OCI-LY7 (cell line): ENCODE data around the gene RASAL1. TPM values are rescaled to one million over a fixed set of nuclear protein-coding genes. Genes with fewer than 3 reads are reported as not detected.

ENCODE experiments used
- BruUV-seq: library from RNA; stranded (reverse); fragments of 400-500 nt; replicated peaks from 2 replicates; lab custom pipeline; 2021; lab: Mats Ljungman, UMichigan
- CTCF ChIA-PET: fragments of 300-600 bp; sonication (Branson Sonifier 250); formaldehyde crosslinking; loops from one replicate; lab custom pipeline; 2022; ENCODE audit warnings: antibody characterized with exemption; ENCODE audit not compliant: unreplicated experiment; lab: Charles Lee
- POLR2A ChIA-PET: fragments of 300-600 bp; sonication (Branson Sonifier 250); formaldehyde crosslinking; loops from one replicate; lab custom pipeline; 2022; ENCODE audit warnings: antibody characterized with exemption; lab: Charles Lee
- DNase-seq: peaks from one replicate; pipeline ENCODE4 v3.0.0-alpha.2; 2015; ENCODE audit warnings: low spot score
- H2AFZ ChIP-seq: fragments of 200-600 bp; sonication (generic), shearing (Covaris generic); 2 replicates; pipeline ENCODE4 v1.6.1; 2014; ENCODE audit warnings: mild to moderate bottlenecking, antibody characterized with exemption, low read length, moderate library complexity
- H3K27ac ChIP-seq: fragments of 200-600 bp; sonication (generic); 2 replicates; pipeline ENCODE4 v1.5.1; 2014; ENCODE audit warnings: mixed run types, low read depth, mild to moderate bottlenecking, moderate library complexity, low read length, inconsistent platforms; ENCODE audit not compliant: poor library complexity, severe bottlenecking
- H3K36me3 ChIP-seq: fragments of 200-600 bp; sonication (generic); 2 replicates; pipeline ENCODE4 v1.6.1; 2014; ENCODE audit warnings: mild to moderate bottlenecking, antibody characterized with exemption, low read length, moderate library complexity, mixed read lengths; ENCODE audit not compliant: insufficient read depth
- H3K4me1 ChIP-seq: fragments of 200-600 bp; sonication (generic); 2 replicates; pipeline ENCODE4 v1.5.1; 2014; ENCODE audit warnings: mild to moderate bottlenecking, low read length; ENCODE audit not compliant: insufficient read depth, poor library complexity, severe bottlenecking
- H3K4me2 ChIP-seq: fragments of 200-600 bp; sonication (generic); 2 replicates; pipeline ENCODE4 v1.6.1; 2014; ENCODE audit warnings: mild to moderate bottlenecking, low read length
- H3K4me3 ChIP-seq: fragments of 200-600 bp; sonication (generic); 2 replicates; pipeline ENCODE4 v1.5.1; 2014; ENCODE audit warnings: mild to moderate bottlenecking, low read depth, low read length; ENCODE audit not compliant: poor library complexity, severe bottlenecking
- H3K79me2 ChIP-seq: fragments of 200-600 bp; sonication (generic); 2 replicates; pipeline ENCODE4 v1.6.1; 2016; ENCODE audit warnings: low read depth, mild to moderate bottlenecking, low read length, moderate library complexity, mixed read lengths; ENCODE audit not compliant: insufficient read depth
- H3K9me2 ChIP-seq: fragments of 200-600 bp; sonication (generic); 2 replicates; pipeline ENCODE4 v1.6.1; 2016; ENCODE audit warnings: mild to moderate bottlenecking, low read length, mixed read lengths; ENCODE audit not compliant: insufficient read depth
- H3K9me3 ChIP-seq: fragments of 200-600 bp; sonication (generic); 2 replicates; pipeline ENCODE4 v1.6.1; 2014; ENCODE audit warnings: mild to moderate bottlenecking, mixed run types, low read length, mixed read lengths
- H4K20me1 ChIP-seq: fragments of 200-600 bp; sonication (generic); 2 replicates; pipeline ENCODE4 v1.6.1; 2014; ENCODE audit warnings: mild to moderate bottlenecking, antibody characterized with exemption, low read length, moderate library complexity, mixed read lengths; ENCODE audit not compliant: insufficient read depth
- CTCF ChIP-seq: fragments of 200-600 bp; sonication (generic); conservative IDR thresholded peaks from 2 replicates; pipeline ENCODE4 v1.5.1; 2014; ENCODE audit warnings: mild to moderate bottlenecking, antibody characterized with exemption, low read length, moderate library complexity, mixed read lengths
- EZH2phosphoT487 ChIP-seq: fragments of 200-600 bp; sonication (generic); IDR thresholded peaks from 2 replicates; pipeline ENCODE4 v1.6.1; 2018; ENCODE audit warnings: low read depth, borderline replicate concordance, mild to moderate bottlenecking, mixed run types, antibody characterized with exemption, low read length, moderate library complexity, mixed read lengths
- intact Hi-C: fragments of 100-400 bp; cut with micrococcal nuclease; formaldehyde crosslinking; loops from one replicate; pipeline ENCODE4 v1.10.0; 2022; ENCODE audit not compliant: unreplicated experiment
- microRNA-seq: library from miRNA; unstranded; fragments of <30 nt; microRNA quantifications from one replicate; pipeline ENCODE4 v1.2.0, GENCODE V29; 2022; ENCODE audit warnings: borderline replicate concordance
- small RNA-seq: library from RNA; depleted of rRNA; stranded (forward); fragments of <200 nt; gene quantifications from one replicate; pipeline ENCODE3, GENCODE V24; 2014
- total RNA-seq, 2 experiments: library from RNA; depleted of rRNA in 1 of 2; stranded (reverse); fragments of >200 nt in 1 of 2; shearing (Covaris generic) in 1 of 2; gene quantifications; 2 replicates each; pipeline ENCODE4 v1.2.3, GENCODE V29; 2014 to 2022

Gene RASAL1
- total RNA-seq, 2 experiments from 2014 or later: 74.4 to 89.1 TPM

GRCh38 chr12:113049976-113050742, 85.4 kb downstream of the RASAL1 start:
- peaks cover 6% of the 10 kb centered on the region; the same call in 1 of the 2 replicates for H3K36me3 ChIP-seq
- no peaks in the 10 kb centered on the region for H3K9me2 ChIP-seq
- H3K4me2 ChIP-seq: peak overlapping the region; percentile 56
- H3K4me3 ChIP-seq: peak overlapping the region; percentile 36
- no peaks in the 10 kb centered on the region for H3K9me3 ChIP-seq
- peak overlapping the region; percentile 97 for H3K27ac ChIP-seq
- peak; percentile 85 for DNase-seq
- peaks cover 18% of the 10 kb centered on the region for H3K79me2 ChIP-seq
- TF ChIP-seq EZH2phosphoT487 (no peak), CTCF (peak; percentile 87)
- H4K20me1 ChIP-seq: no peaks in the 10 kb centered on the region
- POLR2A ChIA-PET: interaction anchor here (0.8 to 16.3 kb wide), 13 partner anchors 17 to 123 kb away, joined by 3 to 235 read pairs (median 3); partner anchors contain the start of gene OAS2
- no peak overlapping the region for H2AFZ ChIP-seq
- BruUV-seq: TSS peak; percentile 58
- H3K4me1 ChIP-seq: peaks cover 86% of the 10 kb centered on the region
- CTCF ChIA-PET: interaction anchor here (0.9 to 2.3 kb wide), 4 partner anchors 12 to 103 kb away, joined by 3 to 9 read pairs (median 5); no protein-coding TSS in a partner anchor
- intact Hi-C loops: loop anchor here (1.0 to 2.0 kb wide), 2 partner anchors 51 to 57 kb away; no protein-coding TSS in a partner anchor

Small RNA genes lying within 50 kb of the gene (microRNA-seq; reads per million reads assigned to microRNA genes)
- 3.0 reads per million for gene MIR7106

Small RNA genes lying within 50 kb of the gene (small RNA-seq; reads per million reads assigned to genes)
- gene MIR7106 (not detected), gene RF00019 (not detected)

Other genes with a start within 250 kb of the RASAL1 start
- 40.3 and 49.6 TPM in 2 replicates for gene OAS1, start 228.8 kb downstream of the RASAL1 start, total RNA-seq (2014; rRNA removed; shearing (Covaris generic))
- gene OAS1, start 228.8 kb downstream of the RASAL1 start, total RNA-seq (2022): 53.7 and 56.3 TPM in 2 replicates
- 0.79 and 4.7 TPM in 2 replicates for gene OAS3, start 197.3 kb downstream of the RASAL1 start, total RNA-seq (2014; rRNA removed; shearing (Covaris generic))
- 5.4 and 9.2 TPM in 2 replicates for gene OAS3, start 197.3 kb downstream of the RASAL1 start, total RNA-seq (2022)
- 22.7 and 33.2 TPM in 2 replicates for gene OAS2, start 157.2 kb downstream of the RASAL1 start, total RNA-seq (2014; rRNA removed; shearing (Covaris generic))
- gene OAS2, start 157.2 kb downstream of the RASAL1 start, total RNA-seq (2022): 46.8 and 52.6 TPM in 2 replicates
- 263 and 293 TPM in 2 replicates for gene DTX1, start 79.0 kb downstream of the RASAL1 start, total RNA-seq (2014; rRNA removed; shearing (Covaris generic))
- 510 and 535 TPM in 2 replicates for gene DTX1, start 79.0 kb downstream of the RASAL1 start, total RNA-seq (2022)
- gene CFAP73, start 14.0 kb upstream of the RASAL1 start, total RNA-seq (2014; rRNA removed; shearing (Covaris generic)): 14.0 and 26.9 TPM in 2 replicates
- 37.4 and 39.2 TPM in 2 replicates for gene CFAP73, start 14.0 kb upstream of the RASAL1 start, total RNA-seq (2022)
- gene DDX54, start 49.7 kb upstream of the RASAL1 start, total RNA-seq (2014; rRNA removed; shearing (Covaris generic)): 86.0 and 87.2 TPM in 2 replicates
- gene DDX54, start 49.7 kb upstream of the RASAL1 start, total RNA-seq (2022): 145 and 150 TPM in 2 replicates
- 72.5 and 90.8 TPM in 2 replicates for gene RITA1, start 50.0 kb upstream of the RASAL1 start, total RNA-seq (2014; rRNA removed; shearing (Covaris generic))
- 59.5 and 68.6 TPM in 2 replicates for gene RITA1, start 50.0 kb upstream of the RASAL1 start, total RNA-seq (2022)
- 72.4 and 96.0 TPM in 2 replicates for gene TPCN1, start 85.7 kb upstream of the RASAL1 start, total RNA-seq (2014; rRNA removed; shearing (Covaris generic))
- 160 and 177 TPM in 2 replicates for gene TPCN1, start 85.7 kb upstream of the RASAL1 start, total RNA-seq (2022)
- 40.6 and 47.1 TPM in 2 replicates for gene SLC8B1, start 199.3 kb upstream of the RASAL1 start, total RNA-seq (2014; rRNA removed; shearing (Covaris generic))
- 57.2 and 69.1 TPM in 2 replicates for gene SLC8B1, start 199.3 kb upstream of the RASAL1 start, total RNA-seq (2022)
- gene PLBD2, start 222.8 kb upstream of the RASAL1 start, total RNA-seq (2014; rRNA removed; shearing (Covaris generic)): 2.3 and 3.4 TPM in 2 replicates
- 9.1 and 14.4 TPM in 2 replicates for gene PLBD2, start 222.8 kb upstream of the RASAL1 start, total RNA-seq (2022)